C4-2B (cell line): ENCODE measurements around the gene DSG2.

ENCODE experiments used
- ZFX ChIP-seq: fragments of 450-650 bp; IDR thresholded peaks from 2 replicates; pipeline ENCODE4 v1.6.1; 2017
- TF ChIP-seq, protein P1 (sequence below): fragments of 450-650 bp; conservative IDR thresholded peaks from 2 replicates; pipeline ENCODE4 v1.5.1; 2017; ENCODE audit warnings: mild to moderate bottlenecking

DNA sequence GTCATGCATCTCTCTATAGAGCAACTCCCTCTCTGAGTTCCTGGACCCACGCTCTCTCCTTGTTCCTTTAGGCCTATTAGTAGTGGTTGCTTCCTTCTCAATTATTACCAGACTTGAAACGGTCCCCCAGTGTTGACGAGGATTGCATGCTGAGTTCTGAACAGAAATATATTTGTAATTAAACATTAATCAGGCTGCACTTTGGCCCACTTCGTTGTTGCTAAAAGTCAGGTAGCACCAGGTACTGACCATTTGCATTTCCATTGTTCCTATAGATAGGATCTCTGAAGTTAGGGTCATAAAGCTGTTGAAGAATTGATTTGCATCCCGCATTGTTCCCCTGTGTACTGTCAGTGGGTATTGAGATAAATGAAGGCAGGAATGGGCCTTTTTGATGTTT, 56.8 kb downstream of the DSG2 start:
- TF ChIP-seq, protein P1, sequence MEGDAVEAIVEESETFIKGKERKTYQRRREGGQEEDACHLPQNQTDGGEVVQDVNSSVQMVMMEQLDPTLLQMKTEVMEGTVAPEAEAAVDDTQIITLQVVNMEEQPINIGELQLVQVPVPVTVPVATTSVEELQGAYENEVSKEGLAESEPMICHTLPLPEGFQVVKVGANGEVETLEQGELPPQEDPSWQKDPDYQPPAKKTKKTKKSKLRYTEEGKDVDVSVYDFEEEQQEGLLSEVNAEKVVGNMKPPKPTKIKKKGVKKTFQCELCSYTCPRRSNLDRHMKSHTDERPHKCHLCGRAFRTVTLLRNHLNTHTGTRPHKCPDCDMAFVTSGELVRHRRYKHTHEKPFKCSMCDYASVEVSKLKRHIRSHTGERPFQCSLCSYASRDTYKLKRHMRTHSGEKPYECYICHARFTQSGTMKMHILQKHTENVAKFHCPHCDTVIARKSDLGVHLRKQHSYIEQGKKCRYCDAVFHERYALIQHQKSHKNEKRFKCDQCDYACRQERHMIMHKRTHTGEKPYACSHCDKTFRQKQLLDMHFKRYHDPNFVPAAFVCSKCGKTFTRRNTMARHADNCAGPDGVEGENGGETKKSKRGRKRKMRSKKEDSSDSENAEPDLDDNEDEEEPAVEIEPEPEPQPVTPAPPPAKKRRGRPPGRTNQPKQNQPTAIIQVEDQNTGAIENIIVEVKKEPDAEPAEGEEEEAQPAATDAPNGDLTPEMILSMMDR, result no peak
- TF ChIP-seq ZFX, result no peak
